Ureter (tissue), 1 donor: ENCODE results near the gene OR13C5. TPM values are rescaled to one million over a fixed set of nuclear protein-coding genes. Genes with fewer than 3 reads are reported as not detected.

Experiments
- DNase-seq: peaks from one replicate; pipeline ENCODE4 v3.0.0-alpha.2; 2020; ENCODE audit warnings: low spot score
- total RNA-seq: library from RNA; stranded (reverse); gene quantifications from one replicate; pipeline ENCODE4 v1.2.4, GENCODE V29; 2023
- donor health status: DM: yes; HTN: yes; CAD: no.

OR13C5 gene
- total RNA-seq, 1 donor from 2014 or later: not detected

- DNase-seq: no peak
Measured at GRCh38 chr9:104553261-104553660, 46.0 kb downstream of the OR13C5 start.

Other genes starting within 250 kb of the OR13C5 start
- gene OR13F1, start 95.2 kb downstream of the OR13C5 start, total RNA-seq: not detected
- gene OR13C4, start 72.2 kb downstream of the OR13C5 start, total RNA-seq: not detected
- gene OR13C3, start 62.6 kb downstream of the OR13C5 start, total RNA-seq: not detected
- not detected for gene OR13C8, start 30.2 kb downstream of the OR13C5 start, total RNA-seq
- not detected for gene OR13C2, start 6.2 kb upstream of the OR13C5 start, total RNA-seq
- not detected for gene OR13C9, start 18.8 kb upstream of the OR13C5 start, total RNA-seq
- not detected for gene OR13D1, start 95.1 kb upstream of the OR13C5 start, total RNA-seq
- 29.9 TPM for gene NIPSNAP3A, start 148.3 kb upstream of the OR13C5 start, total RNA-seq
- 4.1 TPM for gene NIPSNAP3B, start 164.7 kb upstream of the OR13C5 start, total RNA-seq